Epidermal melanocyte (primary cell): ENCODE results near the gene OR2T3.
"Not testable (repeated sequence)": the region's sequence is repeated elsewhere in the genome, so short reads cannot be mapped to it uniquely, and the experiment has no call there.

Experiments used
- DNase-seq: peaks from one replicate; pipeline ENCODE4 v3.0.0; 2011; ENCODE audit warnings: low spot score; ENCODE audit not compliant: insufficient read length

The OR2T3 gene

DNA sequence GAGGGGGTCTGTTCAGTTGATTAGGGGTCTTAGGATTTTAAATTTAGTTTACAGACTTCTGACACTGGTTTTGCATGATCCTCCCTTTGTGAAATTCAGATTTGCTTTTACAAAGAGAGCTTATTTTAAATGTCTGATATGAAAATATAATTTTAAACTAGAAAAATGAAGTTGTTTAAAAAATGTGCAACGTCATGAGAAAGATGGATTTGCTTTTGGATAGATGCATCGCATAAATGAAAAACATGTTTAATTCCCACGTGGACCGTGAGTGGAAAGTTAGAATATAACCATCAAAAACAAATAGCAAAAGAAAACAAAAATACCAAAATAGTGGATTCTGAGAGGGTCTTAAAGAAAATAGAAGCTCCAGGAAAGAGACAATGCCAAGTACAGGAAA is 2.0 kb upstream of the OR2T3 start:
- DNase-seq, result no peak

DNA sequence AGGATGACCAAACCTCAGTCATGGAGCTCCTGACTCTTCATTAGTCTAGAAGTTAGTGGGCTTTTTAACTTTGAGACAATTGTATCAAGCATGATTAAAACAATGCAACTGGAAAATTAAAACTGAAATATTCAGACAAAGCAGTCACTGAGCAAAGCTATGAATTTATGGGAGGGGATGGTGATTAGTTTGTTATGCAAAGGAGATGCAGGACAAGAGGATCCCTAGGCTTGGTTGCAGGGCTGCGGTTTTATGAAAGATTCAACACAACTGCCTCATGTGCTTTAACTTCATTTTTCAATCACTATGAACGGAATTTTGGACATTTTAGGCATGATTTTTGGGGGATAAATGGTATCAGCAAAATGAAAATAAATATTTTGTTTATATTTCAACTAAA is 1.0 kb upstream of the OR2T3 start:
- not testable (repeated sequence) for DNase-seq

- DNase-seq, result not testable (repeated sequence)
Measured at GRCh38 chr1:248475660-248476059, 2.5 kb downstream of the OR2T3 start.

GRCh38 chr1:248481686-248482579 is 8.8 kb downstream of the OR2T3 start:
- not testable (repeated sequence) for DNase-seq

DNA sequence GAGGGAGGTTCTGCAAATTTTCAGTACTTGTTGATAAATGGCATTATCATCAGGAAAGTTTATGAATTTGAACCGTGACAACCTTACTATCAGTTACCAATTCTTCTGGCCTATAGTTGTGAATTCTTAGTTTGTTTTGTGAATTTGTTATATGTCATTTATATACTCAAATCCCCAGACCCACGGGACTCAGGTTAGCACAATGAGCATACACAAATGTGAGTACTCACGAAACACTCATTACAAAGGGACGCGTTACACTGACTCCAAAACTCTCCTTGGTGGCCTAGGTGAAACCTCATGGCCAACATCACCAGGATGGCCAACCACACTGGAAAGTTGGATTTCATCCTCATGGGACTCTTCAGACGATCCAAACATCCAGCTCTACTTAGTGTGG is 15.1 kb downstream of the OR2T3 start, which contains the start of gene OR2T5:
Gene OR2T5, plus strand, starts transcription at position 301 of the 400 bp plus-strand sequence. Its CDS starts 0 bp downstream, at position 301.
- DNase-seq, result not testable (repeated sequence)

DNA sequence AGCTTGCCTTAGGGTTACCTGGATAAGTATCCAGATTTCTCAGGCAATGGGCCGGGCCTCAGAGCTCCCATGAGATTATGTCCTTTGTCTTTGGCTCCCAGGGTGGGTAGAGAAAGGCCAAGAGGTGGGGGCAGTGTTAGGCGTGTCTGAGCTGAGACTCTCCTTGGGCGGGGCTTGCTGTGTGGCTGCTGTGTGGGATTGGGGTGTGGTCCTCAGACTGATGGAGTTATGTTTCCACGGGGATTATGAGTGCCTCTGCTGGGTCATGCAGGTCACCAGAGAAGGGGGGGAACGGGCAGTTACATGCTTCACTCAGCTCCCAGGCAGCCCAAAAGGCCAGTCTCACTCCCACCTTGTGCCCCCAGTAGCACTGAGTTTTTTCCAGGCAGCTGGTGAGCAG is 23.5 kb downstream of the OR2T3 start:
- DNase-seq, result not testable (repeated sequence)

GRCh38 chr1:248500305-248501035 is 27.3 kb downstream of the OR2T3 start:
- DNase-seq, result not testable (repeated sequence)

GRCh38 chr1:248507773-248508172 is 34.6 kb downstream of the OR2T3 start, which contains the start of gene OR2G6:
Gene OR2G6 (plus strand): TSS chr1:248508073. CDS start chr1:248521647, 13,574 bp downstream.
- not testable (repeated sequence) for DNase-seq

- not testable (repeated sequence) for DNase-seq
Measured at GRCh38 chr1:248510217-248510616, 37.1 kb downstream of the OR2T3 start.

GRCh38 chr1:248521856-248522255 is 48.7 kb downstream of the OR2T3 start:
- DNase-seq, result no peak
